Mesenchymal stem cell (in vitro differentiated cells and primary cell): ENCODE measurements around the gene SMTNL1.
A peak's percentile ranks its signal among the peaks of the same experiment; 100 is the strongest.

ENCODE experiments used
- DNase-seq: peaks from one replicate; pipeline ENCODE4 v3.0.0-alpha.2; 2013
- H2AFZ ChIP-seq: one replicate; pipeline ENCODE4 v1.6.1; 2013; ENCODE audit warnings: low read depth, mild to moderate bottlenecking, control low read depth, inconsistent platforms, low read length, moderate library complexity
- H2AK5ac ChIP-seq: 2 replicates; pipeline ENCODE4 v1.6.1; 2013; ENCODE audit warnings: low read length, moderate library complexity, mild to moderate bottlenecking, inconsistent platforms; ENCODE audit not compliant: severe bottlenecking
- H2BK120ac ChIP-seq: one replicate; pipeline ENCODE4 v1.6.1; 2013; ENCODE audit warnings: low read depth, mild to moderate bottlenecking, inconsistent platforms, low read length, moderate library complexity
- H2BK12ac ChIP-seq, 2 experiments: one replicate each; pipeline ENCODE4 v1.6.1; 2013; ENCODE audit warnings: inconsistent platforms in 2 of 2, low read length in 2 of 2, mild to moderate bottlenecking in 2 of 2, moderate library complexity in 2 of 2, control low read depth in 1 of 2
- H2BK15ac ChIP-seq: one replicate; pipeline ENCODE4 v1.6.1; 2013; ENCODE audit warnings: mild to moderate bottlenecking, low read depth, inconsistent platforms; ENCODE audit not compliant: poor library complexity, severe bottlenecking
- H2BK5ac ChIP-seq: 2 replicates; pipeline ENCODE4 v1.6.1; 2013; ENCODE audit warnings: low read depth, mild to moderate bottlenecking, low read length, control low read depth, inconsistent platforms; ENCODE audit not compliant: poor library complexity, severe bottlenecking
- H3K14ac ChIP-seq, 2 experiments: one replicate each; pipeline ENCODE4 v1.6.1; 2013; ENCODE audit warnings: inconsistent platforms in 2 of 2, low read length in 2 of 2, control low read depth in 1 of 2, mild to moderate bottlenecking in 1 of 2, moderate library complexity in 1 of 2
- H3K18ac ChIP-seq, 2 experiments: one replicate each; pipeline ENCODE4 v1.6.1; 2013; ENCODE audit warnings: inconsistent platforms in 2 of 2, low read length in 2 of 2, control low read depth in 1 of 2, low read depth in 1 of 2, mild to moderate bottlenecking in 1 of 2
- H3K23ac ChIP-seq, 2 experiments: one replicate each; pipeline ENCODE4 v1.6.1; 2013; ENCODE audit warnings: inconsistent platforms in 2 of 2, low read length in 2 of 2, mild to moderate bottlenecking in 2 of 2, moderate library complexity in 2 of 2, control low read depth in 1 of 2
- H3K27ac ChIP-seq: 2 replicates; pipeline ENCODE4 v1.5.1; 2013; ENCODE audit warnings: mild to moderate bottlenecking, moderate library complexity, low read length, control low read depth, inconsistent platforms; ENCODE audit not compliant: poor library complexity, severe bottlenecking
- H3K27me3 ChIP-seq, 2 experiments: 2 replicates each; pipeline versions ENCODE4 v1.6.1 to v1.7.0; 2013; ENCODE audit warnings: low read length in 2 of 2, mild to moderate bottlenecking in 2 of 2, moderate library complexity in 2 of 2, control low read depth in 1 of 2, inconsistent platforms in 1 of 2; ENCODE audit not compliant: control insufficient read depth in 1 of 2, insufficient read depth in 1 of 2
- H3K36me3 ChIP-seq, 2 experiments: 2 replicates each; pipeline versions ENCODE4 v1.6.1 to v1.7.0; 2013; ENCODE audit warnings: low read length in 2 of 2, control low read depth in 1 of 2, inconsistent platforms in 1 of 2, low read depth in 1 of 2, mild to moderate bottlenecking in 1 of 2; ENCODE audit not compliant: insufficient read depth in 2 of 2, control insufficient read depth in 1 of 2
- H3K4ac ChIP-seq, 2 experiments: one replicate each; pipeline ENCODE4 v1.6.1; 2013; ENCODE audit warnings: inconsistent platforms in 2 of 2, low read length in 2 of 2, mild to moderate bottlenecking in 2 of 2, moderate library complexity in 2 of 2, control low read depth in 1 of 2, low read depth in 1 of 2
- H3K4me1 ChIP-seq: 2 replicates; pipeline ENCODE4 v1.6.1; 2013; ENCODE audit warnings: low read depth, low read length, control low read depth; ENCODE audit not compliant: control insufficient read depth, insufficient read depth
- H3K4me2 ChIP-seq: 2 replicates; pipeline ENCODE4 v1.6.1; 2013; ENCODE audit warnings: low read length, mild to moderate bottlenecking, inconsistent platforms; ENCODE audit not compliant: poor library complexity, severe bottlenecking
- H3K4me3 ChIP-seq, 2 experiments: 2 replicates each; pipeline versions ENCODE4 v1.5.1 to v1.7.0; 2013; ENCODE audit warnings: low read length in 2 of 2, mild to moderate bottlenecking in 2 of 2, control low read depth in 1 of 2, low read depth in 1 of 2; ENCODE audit not compliant: insufficient read depth in 1 of 2
- H3K79me1 ChIP-seq: replicated peaks from 2 replicates; pipeline ENCODE4 v1.6.1; 2013; ENCODE audit warnings: mild to moderate bottlenecking, control low read depth, low read length, inconsistent platforms; ENCODE audit not compliant: poor library complexity, severe bottlenecking
- H3K9ac ChIP-seq: 2 replicates; pipeline ENCODE4 v1.7.0; 2013; ENCODE audit warnings: mild to moderate bottlenecking, low read length, moderate library complexity
- H3K9me3 ChIP-seq: 2 replicates; pipeline ENCODE4 v1.7.0; 2013; ENCODE audit warnings: mild to moderate bottlenecking, low read length; ENCODE audit not compliant: control insufficient read depth
- H4K8ac ChIP-seq: one replicate; pipeline ENCODE4 v1.6.1; 2013; ENCODE audit warnings: inconsistent platforms, mild to moderate bottlenecking, low read length, moderate library complexity
- H4K91ac ChIP-seq: one replicate; pipeline ENCODE4 v1.6.1; 2013; ENCODE audit warnings: mild to moderate bottlenecking, low read length, inconsistent platforms
- WGBS: methylation state at CpG from one replicate; pipeline ENCODE4 v1.1.7; 2013; ENCODE audit warnings: mixed read lengths; 5-methylcytosine and 5-hydroxymethylcytosine counted together

Gene SMTNL1

DNA sequence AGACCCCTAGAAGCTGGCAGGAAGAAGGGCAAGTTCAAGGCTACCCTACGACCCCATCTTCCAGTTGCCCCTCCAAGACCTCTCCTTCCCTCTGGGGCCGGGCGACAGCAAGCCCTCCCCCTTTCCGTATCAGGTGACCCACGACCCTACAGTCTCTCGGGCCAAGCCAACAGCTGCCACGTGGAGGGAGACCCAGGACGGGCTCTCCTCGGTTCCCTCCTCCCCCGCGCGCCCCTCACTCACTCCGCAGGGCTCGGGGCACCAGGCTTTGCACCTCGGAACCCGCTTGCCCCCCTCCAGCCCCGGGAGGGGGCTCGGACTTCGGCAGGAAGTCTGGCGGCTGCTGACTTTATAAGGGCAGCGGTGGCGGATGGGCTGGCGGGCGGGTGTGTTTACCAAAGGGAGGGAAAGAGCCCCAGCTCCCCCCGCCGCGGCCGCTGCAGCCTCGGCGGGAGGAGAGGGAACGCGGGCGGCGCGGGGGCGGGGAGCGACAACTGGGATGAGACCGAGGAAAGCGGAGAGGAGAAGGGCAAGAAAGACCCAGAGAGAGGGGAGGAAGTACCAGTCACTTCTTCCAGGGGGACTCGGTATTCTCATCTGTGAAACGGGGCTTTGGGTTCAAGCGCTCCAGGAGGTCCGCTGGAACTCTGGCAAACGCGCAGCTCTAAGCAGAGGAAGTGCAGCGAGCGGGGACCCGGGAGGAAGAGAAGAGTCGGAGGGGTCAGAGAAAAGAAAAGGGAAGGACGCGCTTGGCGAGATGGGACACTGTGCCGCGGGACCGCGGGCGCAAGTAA, 22.7 kb upstream of the SMTNL1 start:
- Histone ChIP-seq H3K14ac (peak overlapping the region in 1 of 2 experiments; percentile 44), H2AK5ac (no peak overlapping the region), H4K8ac (peak overlapping the region; percentile 36), H3K4me2 (peak overlapping the region; percentile 99), H3K9ac (peak overlapping the region; percentile 91), H2BK120ac (peak overlapping the region; percentile 27), H2AFZ (peak overlapping the region; percentile 43), H3K27me3 (no peaks in the 10 kb centered on the region), H2BK15ac (no peak overlapping the region), H3K4me1 (peaks cover 14% of the 10 kb centered on the region), H3K4ac (no peak overlapping the region), H3K23ac (peak overlapping the region in 1 of 2 experiments; percentile 74), H3K4me3 (peak overlapping the region; percentile 72 to 84), H3K18ac (peak overlapping the region; percentile 40 to 67), H3K9me3 (no peaks in the 10 kb centered on the region), H4K91ac (no peak overlapping the region), H2BK12ac (peak overlapping the region in 1 of 2 experiments; percentile 15), H3K36me3 (no peaks in the 10 kb centered on the region), H3K27ac (no peak overlapping the region), H3K79me1 (no peaks in the 10 kb centered on the region), H2BK5ac (no peak overlapping the region)
- WGBS: 1% methylated on average over 50 of the region's 57 CpGs
- DNase-seq: peak; percentile 41

- H2AFZ ChIP-seq: peak within 1 kb of the TSS; percentile 43
- H3K36me3 ChIP-seq: no peaks in the 10 kb centered on the region
- no peaks in the 10 kb centered on the region for H3K79me1 ChIP-seq
- H2BK5ac ChIP-seq: no peak within 1 kb of the TSS
- H3K9me3 ChIP-seq: no peaks in the 10 kb centered on the region
- H2BK15ac ChIP-seq: no peak within 1 kb of the TSS
- peak within 1 kb of the TSS; percentile 40 to 69 for H3K18ac ChIP-seq
- peak within 1 kb of the TSS in 1 of 2 experiments; percentile 44 for H3K14ac ChIP-seq
- H3K27me3 ChIP-seq: no peaks in the 10 kb centered on the region
- peak within 1 kb of the TSS; percentile 59 for H4K91ac ChIP-seq
- H3K4me3 ChIP-seq: peak within 1 kb of the TSS; percentile 72 to 84
- H3K4ac ChIP-seq: no peak within 1 kb of the TSS
- no peak within 1 kb of the TSS for H2AK5ac ChIP-seq
- peak within 1 kb of the TSS; percentile 41 to 74 for H3K23ac ChIP-seq
- H2BK12ac ChIP-seq: peak within 1 kb of the TSS in 1 of 2 experiments; percentile 21
- peak within 1 kb of the TSS; percentile 27 for H2BK120ac ChIP-seq
- peaks cover 14% of the 10 kb centered on the region for H3K4me1 ChIP-seq
- 1% methylated on average over 40 of the region's 66 CpGs for WGBS
- H3K9ac ChIP-seq: peak within 1 kb of the TSS; percentile 91
- H3K27ac ChIP-seq: no peak within 1 kb of the TSS
- H3K4me2 ChIP-seq: peak within 1 kb of the TSS; percentile 99
- peak; percentile 65 for DNase-seq
- H4K8ac ChIP-seq: peak within 1 kb of the TSS; percentile 63
Measured at GRCh38 chr11:57515332-57516060, 21.9 kb upstream of the SMTNL1 start, which contains the start of gene SLC43A1. TSS of gene SLC43A1 (minus strand) at chr11:57515702. CDS start at chr11:57514111, 1,591 bp downstream.

GRCh38 chr11:57516061-57516443, 21.3 kb upstream of the SMTNL1 start:
- Histone ChIP-seq H3K4me1 (peaks cover 14% of the 10 kb centered on the region), H2BK15ac (no peak overlapping the region), H4K91ac (no peak overlapping the region), H3K18ac (no peak overlapping the region), H2BK5ac (no peak overlapping the region), H3K4ac (no peak overlapping the region), H2BK120ac (no peak overlapping the region), H3K9ac (peak overlapping the region; percentile 91), H3K23ac (no peak overlapping the region), H3K79me1 (no peaks in the 10 kb centered on the region), H3K4me3 (peak overlapping the region; percentile 72 to 84), H2AFZ (no peak overlapping the region), H3K14ac (no peak overlapping the region), H3K27ac (no peak overlapping the region), H4K8ac (peak overlapping the region; percentile 63), H3K4me2 (peak overlapping the region; percentile 99), H2AK5ac (no peak overlapping the region), H3K9me3 (no peaks in the 10 kb centered on the region), H3K27me3 (no peaks in the 10 kb centered on the region), H2BK12ac (no peak overlapping the region), H3K36me3 (no peaks in the 10 kb centered on the region)
- no peak for DNase-seq
- 37% methylated on average over 5 of the region's 5 CpGs for WGBS

- Histone ChIP-seq H2AFZ (no peak overlapping the region), H3K36me3 (peaks cover 0 to 10% of the 10 kb centered on the region in 2 experiments), H2BK15ac (no peak overlapping the region), H3K23ac (no peak overlapping the region), H3K9ac (no peak overlapping the region), H3K9me3 (peaks cover 4% of the 10 kb centered on the region), H3K4me1 (no peaks in the 10 kb centered on the region), H3K4me3 (no peak overlapping the region), H3K27me3 (no peaks in the 10 kb centered on the region), H2BK120ac (no peak overlapping the region), H3K4me2 (no peak overlapping the region), H4K8ac (no peak overlapping the region), H2BK5ac (no peak overlapping the region), H3K14ac (no peak overlapping the region), H2AK5ac (no peak overlapping the region), H4K91ac (no peak overlapping the region), H3K18ac (no peak overlapping the region), H2BK12ac (no peak overlapping the region), H3K27ac (no peak overlapping the region), H3K4ac (no peak overlapping the region), H3K79me1 (no peaks in the 10 kb centered on the region)
- DNase-seq: no peak
- whole genome bisulfite sequencing: 86% methylated on average over 1 of the region's 2 CpGs
Measured at GRCh38 chr11:57521116-57521515, 16.3 kb upstream of the SMTNL1 start.
